Activated CD8-positive, alpha-beta memory T cell treated with anti-CD3 and anti-CD28 coated beads, Interleukin-2, amount 50 U/mL, for 24 hours (primary cell): Measurements from ENCODE around the gene KIAA1671.

Experiments
- DNase-seq: peaks from one replicate; pipeline ENCODE4 v3.0.0-alpha.2; 2020; ENCODE audit errors: extremely low read depth

KIAA1671 gene

DNA sequence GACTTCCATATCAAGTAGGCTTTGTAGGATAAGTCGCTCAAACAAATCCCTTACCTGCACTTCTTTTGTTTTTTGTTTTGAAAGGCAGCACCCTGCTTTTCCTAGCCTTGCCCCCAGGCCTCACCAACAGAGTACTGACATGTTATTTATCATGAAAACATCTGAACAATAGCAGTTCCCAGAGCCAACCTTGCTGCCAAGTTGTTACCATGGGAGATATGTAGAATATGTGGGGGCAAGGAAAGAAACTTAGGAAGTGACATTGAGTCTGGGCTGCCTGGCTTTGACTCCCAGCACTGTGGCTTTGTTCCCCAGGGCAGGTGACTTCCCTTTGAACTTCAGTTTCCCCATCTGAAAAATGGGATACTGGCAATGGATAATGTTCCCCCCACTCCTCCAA lies 193.8 kb downstream of the KIAA1671 start:
- no peak for DNase-seq

DNA sequence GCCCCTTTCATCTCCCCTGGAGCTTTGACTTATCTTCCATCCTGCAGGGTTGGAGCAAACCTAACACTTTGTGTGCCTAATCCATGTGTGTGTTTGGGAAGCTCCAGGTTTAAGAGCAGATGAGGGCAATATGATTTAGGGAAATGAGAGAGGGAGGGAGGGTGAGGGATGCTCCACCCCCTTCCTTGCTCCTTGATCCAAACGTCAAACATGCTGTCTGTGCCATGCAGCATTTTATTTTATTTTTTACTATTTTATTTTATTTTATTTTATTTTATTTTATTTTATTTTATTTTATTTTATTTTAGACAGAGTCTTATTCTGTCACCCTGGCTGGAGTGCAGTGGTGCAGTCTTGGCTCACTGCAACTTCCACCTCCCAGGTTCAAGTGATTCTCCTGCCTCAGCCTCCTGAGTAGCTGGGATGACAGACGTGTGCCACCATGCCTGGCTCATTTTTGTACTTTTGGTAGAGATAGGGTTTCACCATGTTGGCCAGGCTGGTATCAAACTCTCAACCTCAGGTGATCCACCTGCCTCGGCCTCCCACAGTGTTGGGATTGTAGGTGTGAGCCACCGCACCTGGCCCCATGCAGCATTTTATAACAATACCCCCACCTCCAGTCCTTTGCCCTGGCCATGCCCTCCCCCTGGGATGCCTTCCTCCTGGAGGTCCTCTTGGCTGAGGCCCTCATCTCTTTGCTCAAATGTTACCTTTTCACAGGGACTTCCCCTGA lies 194.6 kb downstream of the KIAA1671 start:
- no peak for DNase-seq

DNA sequence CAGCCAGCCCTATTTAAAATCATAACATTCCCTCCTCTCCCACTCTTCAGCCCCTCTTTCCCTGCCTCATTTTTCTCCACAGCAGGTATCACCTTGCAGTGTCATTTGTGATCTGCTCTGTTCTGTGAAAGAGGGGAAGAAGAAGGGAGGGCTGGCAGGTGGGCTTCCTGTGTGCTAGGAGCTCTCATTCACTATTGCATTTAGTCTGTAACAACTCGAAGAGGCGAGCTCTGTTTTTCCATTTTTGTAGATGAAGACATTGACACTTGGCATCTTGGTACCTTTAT lies 195.1 kb downstream of the KIAA1671 start:
- no peak for DNase-seq

DNA sequence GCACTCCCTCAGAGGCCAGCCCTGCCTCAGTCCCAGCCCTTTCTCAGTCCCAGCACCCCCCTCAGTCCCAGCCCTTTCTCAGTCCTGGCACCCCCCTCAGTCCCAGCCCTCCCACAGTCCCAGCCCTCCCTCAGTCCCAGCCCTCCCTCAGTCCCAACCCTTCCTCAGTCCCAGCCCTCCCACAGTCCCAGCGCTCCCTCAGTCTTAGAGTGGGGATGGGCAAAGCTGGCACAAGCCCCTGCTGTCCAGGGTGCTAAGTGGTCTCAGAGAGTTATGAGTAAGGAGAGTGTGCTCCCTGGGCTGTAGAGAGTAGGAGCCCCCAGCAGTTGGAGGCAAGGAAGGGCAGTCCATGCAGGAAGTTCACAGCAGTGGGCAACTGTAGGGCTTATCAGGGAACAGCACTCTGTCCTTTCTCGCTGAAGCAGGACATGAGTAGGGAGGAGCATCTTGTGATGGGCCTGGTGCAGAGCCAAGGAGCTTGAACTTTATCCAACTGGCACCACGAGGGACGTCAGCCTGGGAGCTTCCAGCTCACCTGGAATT lies 195.7 kb downstream of the KIAA1671 start:
- no peak for DNase-seq

DNA sequence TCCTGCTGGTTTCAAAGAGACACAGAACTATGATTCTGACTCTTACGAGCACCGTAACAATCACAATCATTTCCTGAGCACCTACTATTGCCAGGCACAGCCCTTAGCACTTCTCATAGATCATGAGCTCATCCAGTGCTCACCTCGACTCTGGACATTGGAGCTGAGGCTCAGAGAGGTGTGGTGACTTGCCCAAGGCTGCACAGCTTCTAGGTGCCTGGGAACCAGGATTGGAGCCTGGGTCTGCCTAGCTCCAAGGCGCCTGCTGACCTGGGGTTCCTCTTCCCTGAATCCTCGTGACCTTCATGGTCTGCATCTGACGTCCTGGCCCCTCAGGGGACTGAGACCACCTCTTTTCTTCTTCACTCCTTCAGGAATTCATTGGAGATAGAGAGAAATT lies 196.5 kb downstream of the KIAA1671 start:
- DNase-seq: no peak

DNA sequence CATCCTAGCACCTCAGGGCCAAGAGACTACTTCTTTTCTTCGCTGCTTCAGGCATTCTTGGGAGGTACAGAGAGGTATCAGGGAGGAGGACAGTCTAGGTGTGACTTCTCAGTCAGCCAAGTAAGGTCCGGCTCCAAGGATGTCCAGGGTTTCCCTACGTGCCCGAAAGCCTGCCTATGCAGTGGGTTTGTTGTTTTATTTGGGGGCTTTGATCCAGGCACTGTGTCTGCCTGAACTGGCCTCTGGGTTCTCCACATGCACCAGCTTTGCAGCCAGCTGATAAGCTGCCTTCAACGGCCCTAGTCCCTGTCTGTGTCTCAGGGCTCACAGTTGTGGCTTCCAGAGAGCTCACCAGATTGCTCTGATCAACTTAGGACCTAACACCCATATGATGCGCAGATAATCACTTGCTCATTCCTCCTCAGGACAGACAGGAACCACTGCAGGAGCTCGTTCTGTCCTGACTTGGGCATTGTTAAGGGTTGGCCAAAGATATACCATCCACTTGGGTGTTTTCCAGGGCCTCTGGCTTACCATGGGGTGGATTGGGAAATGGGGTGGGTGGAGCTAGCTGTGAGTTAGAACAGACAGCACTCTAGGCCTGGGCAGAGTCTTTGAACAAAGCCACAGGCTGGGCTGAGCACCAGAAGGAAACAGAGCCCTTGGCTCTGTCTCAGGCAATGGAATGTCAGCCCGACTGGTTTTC lies 201.6 kb downstream of the KIAA1671 start:
- DNase-seq: no peak

DNA sequence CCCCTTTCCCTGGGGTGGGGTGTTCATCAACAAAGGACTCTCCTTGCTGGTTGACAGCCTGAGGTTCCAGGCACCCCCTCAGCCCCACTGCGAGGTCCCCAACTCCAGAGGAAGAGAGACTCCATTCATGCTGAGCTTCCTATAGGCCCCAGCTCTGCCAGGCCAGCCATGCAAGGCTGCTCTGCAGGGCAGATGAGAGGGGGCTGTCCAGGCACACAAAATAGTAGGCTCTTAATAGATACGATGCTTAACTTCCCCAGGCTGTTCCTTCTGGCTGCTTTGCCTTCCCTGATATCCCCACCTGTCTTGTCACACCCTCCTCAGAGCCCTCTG lies 202.1 kb downstream of the KIAA1671 start:
- DNase-seq: no peak

DNA sequence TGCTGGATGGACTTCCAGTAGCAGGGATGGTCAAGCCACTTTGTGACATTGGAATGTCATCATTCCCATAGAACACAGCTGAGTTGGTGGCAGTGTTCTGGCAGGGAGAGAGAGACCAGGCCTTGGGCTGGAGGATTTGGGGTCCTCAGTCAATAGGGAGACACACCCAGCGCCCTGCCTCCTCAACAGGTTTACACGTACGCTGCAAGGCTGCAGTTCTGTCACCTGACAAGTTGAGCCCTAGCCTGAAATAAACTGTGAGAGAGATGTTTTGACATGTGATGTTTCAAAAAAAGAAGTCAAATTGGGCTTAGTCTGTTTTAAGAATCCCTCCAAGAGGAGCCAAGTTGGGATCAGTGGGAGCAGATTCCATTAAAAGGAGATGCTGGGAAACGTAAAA lies 204.2 kb downstream of the KIAA1671 start:
- DNase-seq: no peak

DNA sequence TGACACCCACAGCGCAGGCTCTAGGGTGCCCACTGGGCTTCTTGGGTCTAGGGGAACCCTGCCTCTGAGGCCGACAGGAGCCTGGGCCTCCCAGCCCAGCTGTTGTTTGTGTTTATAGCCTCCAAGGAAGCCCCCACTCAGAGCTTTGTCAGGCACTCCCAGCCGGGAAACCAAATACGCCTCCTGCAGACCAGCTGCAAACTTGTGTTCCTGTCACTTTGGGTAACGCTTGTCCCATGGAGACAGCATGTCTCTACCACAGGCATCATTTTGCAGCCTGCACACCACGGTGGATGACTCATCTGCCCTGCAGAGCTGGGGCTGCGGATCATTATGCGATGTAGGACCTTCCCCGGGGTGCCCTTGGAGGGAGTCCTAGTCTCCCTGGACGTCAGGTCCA lies 206.5 kb downstream of the KIAA1671 start:
- DNase-seq: no peak

DNA sequence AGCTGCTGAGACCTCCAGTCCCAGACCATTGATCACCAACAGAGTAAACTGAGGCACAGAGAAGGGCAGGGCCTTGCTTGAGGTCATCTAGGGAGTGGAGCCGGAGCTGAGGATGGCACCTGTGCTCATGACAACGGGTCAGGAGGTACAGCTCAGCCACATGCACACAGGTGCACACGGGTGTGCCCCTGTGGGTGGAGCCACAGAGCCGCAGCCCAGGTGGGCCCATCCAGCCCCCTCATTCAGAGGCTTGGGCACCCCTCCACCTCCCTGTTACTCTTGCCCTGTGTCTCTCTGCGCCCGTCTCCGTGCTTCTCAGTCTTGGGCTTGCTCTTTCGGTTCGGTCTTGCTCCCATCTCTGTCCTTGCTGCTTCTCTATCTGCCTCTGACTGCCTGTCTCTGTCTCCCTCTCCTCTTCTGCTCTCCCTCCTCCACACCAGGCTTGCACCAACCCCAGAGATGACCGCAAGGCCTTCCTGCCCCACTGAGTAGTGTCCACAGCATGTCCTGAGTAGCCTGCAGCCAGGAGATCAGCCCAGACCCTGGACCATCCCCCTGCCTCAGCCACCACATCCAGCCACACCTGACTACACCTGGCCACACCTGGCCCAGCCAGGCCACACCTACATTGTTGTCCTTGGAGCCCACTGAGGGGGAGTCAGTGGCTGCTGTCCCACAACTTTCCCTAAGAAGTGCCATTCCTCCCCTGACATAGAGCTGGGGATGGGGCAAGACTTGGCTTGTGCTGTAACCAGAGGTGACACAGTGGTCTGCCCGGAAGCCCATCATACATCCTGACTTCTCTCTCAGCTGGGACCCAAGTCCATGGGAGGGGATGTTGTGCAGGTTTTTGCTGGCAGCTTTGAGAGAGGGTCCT lies 207.8 kb downstream of the KIAA1671 start:
- DNase-seq: no peak

DNA sequence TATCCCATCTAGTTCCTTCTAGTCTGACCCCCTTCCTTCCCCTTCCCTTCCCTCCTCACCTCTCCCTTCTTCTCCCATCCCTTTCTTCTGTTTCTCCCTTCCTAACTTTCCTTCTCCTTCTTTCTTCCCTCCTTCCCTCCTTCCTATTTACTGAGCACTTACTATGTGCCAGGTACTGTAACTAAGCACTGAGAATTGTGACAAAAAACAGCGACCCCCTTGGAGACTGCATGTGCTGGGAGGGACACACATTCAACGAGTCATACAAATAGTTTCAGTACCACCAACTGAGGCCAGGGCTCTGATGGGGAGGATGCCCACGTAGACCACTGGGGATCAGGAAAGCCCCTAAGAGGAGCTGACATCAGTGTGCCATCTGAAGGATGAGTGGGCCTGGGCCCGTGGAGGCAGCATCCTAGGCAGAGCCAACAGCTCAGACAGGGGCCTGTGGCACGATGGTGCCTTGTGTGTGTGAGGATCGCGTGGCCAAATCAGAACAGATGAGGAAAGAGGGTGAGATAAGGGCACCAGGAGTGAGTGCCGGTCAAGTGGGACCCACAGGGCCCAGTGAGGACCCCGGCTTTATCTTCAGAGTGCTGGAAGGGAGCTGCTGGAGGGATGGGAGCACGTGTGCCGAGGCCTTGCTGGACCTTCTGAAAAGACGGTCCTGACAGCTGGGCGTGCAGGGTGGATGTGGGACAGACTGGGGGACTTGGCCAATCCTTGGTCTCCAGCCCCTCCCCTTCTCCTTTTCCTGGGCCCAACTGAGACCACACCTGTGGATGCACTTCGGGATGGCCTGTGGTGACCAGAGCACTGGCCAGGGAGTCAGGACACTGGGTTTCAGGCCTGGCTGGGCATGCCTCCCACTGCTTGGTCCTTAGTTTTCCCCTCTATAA lies 208.8 kb downstream of the KIAA1671 start:
- DNase-seq: no peak

DNA sequence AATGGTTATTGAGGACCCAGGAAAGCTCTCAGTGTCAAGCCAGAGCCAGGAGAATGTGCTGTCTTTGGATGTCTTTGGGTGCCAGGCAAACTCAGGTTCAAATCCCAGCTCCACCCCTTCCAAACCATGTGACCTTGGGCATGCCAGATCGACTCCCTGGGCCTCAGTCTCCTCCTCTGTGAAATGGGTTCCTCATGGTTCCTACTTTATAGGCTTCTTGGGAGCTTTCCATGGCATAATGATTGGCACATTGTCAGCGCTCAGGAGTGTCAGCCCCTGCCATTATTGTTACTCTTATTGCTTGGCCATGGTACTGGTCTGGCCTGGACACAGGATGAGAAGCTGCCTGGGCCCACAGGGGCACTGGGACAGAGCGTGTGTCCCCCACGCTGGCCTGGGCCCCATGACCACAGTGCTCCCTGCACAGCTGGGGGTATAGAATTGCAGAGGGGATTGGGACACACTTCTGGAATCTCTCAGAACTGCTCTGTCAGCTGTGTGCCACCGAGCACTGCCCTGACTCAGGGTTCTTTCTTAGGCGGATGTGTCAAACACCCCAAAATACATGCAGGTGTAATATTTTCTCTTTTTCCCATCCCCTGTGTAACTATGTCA lies 209.5 kb downstream of the KIAA1671 start:
- DNase-seq: no peak

DNA sequence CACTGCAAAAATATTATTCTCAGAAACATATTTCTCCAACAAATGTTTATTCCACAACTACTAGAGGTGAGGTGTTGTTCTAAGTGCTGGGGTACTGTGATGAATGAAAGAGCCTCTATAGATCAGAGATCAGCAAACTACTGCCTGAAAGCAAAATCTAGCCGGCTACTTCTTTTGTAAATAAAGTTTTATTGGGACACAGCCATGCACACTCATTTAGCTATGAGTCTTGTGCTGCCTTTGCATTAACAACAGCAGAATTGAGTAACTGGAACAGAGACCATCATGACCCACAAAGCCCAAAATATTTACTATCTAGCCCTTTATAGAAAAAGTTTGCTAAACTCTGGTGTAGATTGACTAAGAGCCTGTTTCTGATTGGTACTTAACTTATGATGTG lies 210.0 kb downstream of the KIAA1671 start:
- no peak for DNase-seq

DNA sequence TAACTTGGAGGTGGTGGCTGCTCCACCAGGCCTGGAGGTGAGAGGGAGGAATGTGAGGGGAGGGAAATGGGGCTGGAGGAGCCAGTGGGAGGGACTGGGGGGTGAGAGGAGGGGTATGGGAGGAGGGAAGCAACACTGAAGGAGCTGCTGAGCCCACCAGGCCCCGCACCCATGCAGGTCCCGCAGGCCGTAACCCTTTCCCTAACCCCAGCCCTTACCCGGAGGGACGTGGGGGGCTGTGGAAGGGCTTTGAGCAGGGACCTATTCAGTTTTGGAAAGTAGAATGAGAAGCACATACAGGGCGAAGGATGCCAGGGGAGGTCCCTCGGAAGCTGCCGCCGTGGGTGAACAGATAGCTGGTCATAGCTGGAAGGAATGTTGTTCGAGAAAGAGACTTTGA lies 213.3 kb downstream of the KIAA1671 start:
- no peak for DNase-seq

DNA sequence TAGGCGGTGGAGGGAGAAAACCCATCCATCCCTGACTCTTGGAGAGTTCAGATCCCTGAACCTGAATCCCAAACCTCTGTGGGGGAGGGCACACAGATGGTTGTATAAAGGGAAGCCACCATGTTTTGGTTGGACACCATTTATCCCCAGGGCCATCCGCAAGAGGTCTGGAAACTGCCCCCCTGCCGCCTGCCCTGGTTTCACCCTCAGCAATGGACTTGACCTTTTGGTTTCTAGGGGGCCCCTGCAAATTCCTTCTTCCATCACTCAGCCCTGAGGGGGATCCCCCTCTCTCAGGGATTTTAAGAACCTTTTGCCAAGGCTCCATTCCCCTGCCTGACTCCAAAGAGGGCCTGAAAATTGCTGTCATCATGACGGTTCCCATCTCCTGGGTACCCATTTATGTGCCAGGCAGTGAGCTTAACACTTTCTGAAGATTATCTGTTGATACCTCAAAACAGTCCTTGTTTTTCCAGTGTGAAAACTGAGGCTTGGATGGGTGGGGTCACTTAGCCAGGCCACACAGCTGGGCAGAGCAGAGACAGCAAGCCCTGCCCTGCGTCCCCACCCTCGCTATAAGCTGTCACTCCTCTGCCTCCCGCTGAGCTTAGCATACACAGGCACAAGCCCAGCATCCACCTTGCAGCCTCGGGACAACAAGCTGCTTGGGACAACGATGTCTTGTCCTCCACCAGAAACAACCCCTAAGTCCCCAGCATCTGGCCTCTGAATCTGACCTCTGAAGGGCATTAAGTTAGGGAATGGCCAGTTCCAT lies 213.9 kb downstream of the KIAA1671 start:
- no peak for DNase-seq

DNA sequence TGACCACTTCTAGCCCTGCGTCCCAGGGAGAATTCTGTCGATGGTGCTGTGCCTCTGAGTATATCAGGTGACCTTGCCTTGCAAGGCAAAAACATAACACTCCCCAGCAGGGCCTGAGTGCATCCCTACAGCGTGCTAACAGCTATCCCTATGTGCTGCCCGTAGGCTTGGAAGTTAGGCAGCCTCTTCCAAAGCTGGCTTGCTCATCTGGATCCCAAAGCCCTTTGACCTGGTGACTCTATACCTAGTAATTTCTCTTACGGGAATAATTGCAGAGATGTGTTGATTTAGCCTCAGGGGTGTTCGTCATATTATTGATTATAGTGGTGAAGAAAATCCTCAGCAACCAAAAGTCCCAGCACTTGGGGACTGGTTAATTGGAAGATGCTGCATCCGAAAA lies 214.6 kb downstream of the KIAA1671 start:
- no peak for DNase-seq

DNA sequence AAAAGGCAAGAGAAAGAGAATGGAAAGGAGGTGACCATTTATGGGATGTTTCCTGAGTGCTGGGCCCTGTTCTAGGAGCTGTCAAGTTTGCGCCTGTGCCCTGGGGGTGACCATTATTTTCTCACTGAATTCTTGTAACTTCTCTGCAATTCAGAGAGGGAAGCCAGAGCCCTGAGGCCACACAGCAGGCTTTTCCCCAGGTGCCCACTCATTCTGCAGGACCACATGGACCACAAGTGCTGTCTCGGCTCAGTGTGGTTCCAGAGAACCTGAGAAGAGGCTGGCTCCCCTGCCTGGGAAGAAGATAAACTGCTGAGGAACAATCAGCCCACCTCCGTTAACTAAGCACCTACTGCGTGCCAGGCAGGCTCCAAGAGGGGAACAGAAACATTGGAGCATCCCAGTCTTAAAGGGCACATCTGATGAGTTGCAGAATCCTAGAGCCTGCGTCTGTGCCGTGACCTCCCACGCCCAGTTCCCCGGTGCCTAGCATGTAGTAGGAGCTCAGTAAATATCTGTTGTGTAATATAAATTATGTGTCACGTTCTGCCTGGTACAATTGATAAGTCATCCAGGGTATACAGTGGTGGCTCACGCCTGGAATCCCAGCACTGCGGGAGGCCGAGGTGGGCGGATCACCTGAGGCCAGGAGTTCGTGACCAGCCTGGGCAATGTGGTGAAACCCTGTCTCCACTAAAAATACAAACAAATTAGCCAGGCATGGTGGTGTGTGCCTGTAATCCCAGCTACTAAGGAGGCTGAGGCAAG lies 215.5 kb downstream of the KIAA1671 start:
- no peak for DNase-seq

DNA sequence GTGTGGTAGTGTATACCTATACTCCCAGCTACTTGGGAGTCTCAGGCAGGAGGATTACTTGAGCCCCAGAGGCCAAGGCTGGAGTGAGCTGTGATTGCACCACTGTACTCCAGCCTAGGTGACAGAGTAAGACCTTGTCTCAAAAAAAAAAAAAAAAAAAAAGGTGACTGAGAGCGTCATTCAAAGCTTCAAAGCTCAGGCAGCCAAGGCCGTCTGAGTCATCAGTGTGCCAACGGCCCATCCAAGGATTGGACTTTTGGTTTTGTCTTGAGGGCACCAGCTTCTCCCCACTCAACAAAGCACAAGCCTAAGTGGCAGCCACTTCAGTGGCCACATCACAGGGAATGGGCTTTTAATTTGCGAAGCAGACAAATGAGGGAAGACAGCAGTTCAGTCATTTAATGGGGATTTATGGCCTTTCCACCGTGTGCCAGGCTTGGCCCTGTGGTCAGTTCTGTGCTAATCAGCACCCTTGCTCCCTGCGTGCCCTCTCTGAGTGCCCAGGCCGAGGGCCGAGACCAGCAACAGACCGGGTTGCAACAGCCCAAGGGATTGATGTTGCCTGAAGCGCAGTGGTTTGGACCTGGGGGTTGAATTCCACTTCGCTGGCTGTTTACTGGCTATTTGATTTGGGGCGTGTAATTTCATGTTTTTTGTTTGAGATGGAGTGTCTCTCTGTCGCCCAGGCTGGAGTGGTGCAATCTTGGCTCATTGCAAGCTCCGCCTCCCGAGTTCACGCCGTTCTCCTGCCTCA lies 216.9 kb downstream of the KIAA1671 start:
- no peak for DNase-seq

DNA sequence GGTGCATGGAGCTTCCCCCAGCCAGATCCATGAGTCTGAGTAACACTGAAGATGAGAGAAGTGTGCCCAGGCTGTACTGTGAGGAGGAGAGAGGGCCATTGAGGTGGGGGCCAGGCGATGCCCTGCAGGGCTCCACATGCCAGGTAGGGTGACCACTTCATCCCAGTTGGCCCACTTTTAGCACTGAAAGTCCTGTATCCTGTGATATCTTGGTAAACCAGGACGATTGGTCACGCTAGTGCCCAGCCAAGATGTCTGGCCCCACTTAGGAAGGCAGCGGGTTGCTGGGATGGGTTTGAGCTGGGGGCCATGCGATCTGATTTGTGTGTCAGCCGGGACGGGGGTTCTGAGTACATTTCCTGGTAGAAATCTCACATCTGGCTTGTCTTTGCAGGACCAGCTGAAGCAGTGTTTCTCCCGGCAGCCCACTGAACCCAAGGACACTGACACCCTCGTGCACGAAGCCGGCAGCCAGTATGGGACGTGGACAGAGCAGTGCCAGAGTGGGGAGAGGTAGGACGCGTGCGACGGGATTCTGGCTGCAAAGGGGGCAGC lies 218.0 kb downstream of the KIAA1671 start:
- no peak for DNase-seq
